Heart left ventricle (tissue), 13 donors: ENCODE measurements around the gene LY9.

ENCODE experiments used
- CTCF ChIP-seq, 12 donors: fragments of 200-600 bp; sonication (generic) in 4 of 12; IDR thresholded peaks; one replicate each; pipeline versions ENCODE4 v1.5.0 to v1.8.0; 2018 to 2022; ENCODE audit warnings: antibody characterized with exemption in 12 of 12, mild to moderate bottlenecking in 5 of 12
- POLR2A ChIP-seq, 2 donors: fragments of 450-650 bp; IDR thresholded peaks; one replicate each; pipeline ENCODE4 v1.6.1; 2017; ENCODE audit warnings: antibody characterized with exemption in 2 of 2, mild to moderate bottlenecking in 2 of 2, moderate library complexity in 2 of 2
- donor health status: ischemic (EF 13 %, LVEDD 7.1; RV severe dilation, severe dysfunction).
- donor health status: DM: no; HTN: yes; CAD: no.
- donor health status: DM: no; HTN: no; CAD: no.
- donor health status: ischemic (EF 25% LVEDD 6.9; RV normal size, moderate dysfunction).
- donor health status: ischemic (EF 25% LVEDD 5.7; RV mildly dilated, moderate dysfunction).
- donor health status: ischemic (EF 35%, LVEDD 5.7; RV mildly dilated, moderate dysfunction).
- donor health status: nonischemic (EF 11% LVEDD 7.7; RV severe dilation, severe dysfunction).
- donor health status: DM: yes; HTN: yes; CAD: no.
- donor health status: PGD.
- donor health status: ischemic (EF 29% LVEDD 5.4; RV normal size, mild dysfunction).
- donor health status: nonischemic (EF 23%, LVEDD 6.1; RV moderate dilation, normal function).

- TF ChIP-seq CTCF (IDR thresholded peaks at IDR 0.05) (no peak), POLR2A (IDR thresholded peaks at IDR 0.05) (no peak)
These were observed 19.8 kb upstream of the LY9 start for GRCh38 chr1:160776178-160776577.
